KMS-11 (cell line): Measurements from ENCODE around the gene SSX5.
"Not testable (repeated sequence)": the region's sequence is repeated elsewhere in the genome, so short reads cannot be mapped to it uniquely, and the experiment has no call there.

Experiments used
- H2AFZ ChIP-seq: fragments of 200-600 bp; sonication (generic); 2 replicates; pipeline ENCODE4 v1.6.1; 2016; ENCODE audit warnings: antibody characterized with exemption, mixed run types, low read depth
- H3K27ac ChIP-seq: fragments of 200-600 bp; sonication (generic); 2 replicates; pipeline ENCODE4 v1.6.1; 2016; ENCODE audit warnings: mild to moderate bottlenecking, mixed run types
- H3K27me3 ChIP-seq: fragments of 200-600 bp; sonication (generic); 2 replicates; pipeline ENCODE4 v1.6.1; 2017; ENCODE audit warnings: mild to moderate bottlenecking, low read depth, mixed run types, moderate library complexity; ENCODE audit not compliant: insufficient read depth
- H3K36me3 ChIP-seq: fragments of 200-600 bp; sonication (generic); 2 replicates; pipeline ENCODE4 v1.6.1; 2017; ENCODE audit warnings: mild to moderate bottlenecking, mixed run types; ENCODE audit not compliant: insufficient read depth
- H3K4me1 ChIP-seq: fragments of 200-600 bp; sonication (generic); 2 replicates; pipeline ENCODE4 v1.6.1; 2016; ENCODE audit warnings: mild to moderate bottlenecking, low read depth, mixed run types; ENCODE audit not compliant: poor library complexity, severe bottlenecking
- H3K4me2 ChIP-seq: fragments of 200-600 bp; sonication (generic); 2 replicates; pipeline ENCODE4 v1.7.0; 2016; ENCODE audit warnings: mild to moderate bottlenecking, mixed run types
- H3K4me3 ChIP-seq: fragments of 200-600 bp; sonication (generic); IDR thresholded peaks from 2 replicates; pipeline ENCODE4 v1.6.1; 2017; ENCODE audit warnings: low read depth, low read length, mixed read lengths; ENCODE audit not compliant: insufficient read depth
- H3K79me2 ChIP-seq: fragments of 200-600 bp; sonication (generic); 2 replicates; pipeline ENCODE4 v1.6.1; 2016; ENCODE audit warnings: low read depth, mixed run types; ENCODE audit not compliant: insufficient read depth
- H3K9ac ChIP-seq: fragments of 200-600 bp; sonication (generic); 2 replicates; pipeline ENCODE4 v1.6.1; 2016; ENCODE audit warnings: mild to moderate bottlenecking, mixed run types
- H4K20me1 ChIP-seq: fragments of 200-600 bp; sonication (generic); 2 replicates; pipeline ENCODE4 v1.6.1; 2016; ENCODE audit warnings: mild to moderate bottlenecking, mixed run types; ENCODE audit not compliant: insufficient read depth
- CTCF ChIP-seq: fragments of 200-600 bp; sonication (generic); conservative IDR thresholded peaks from 2 replicates; pipeline ENCODE4 v1.6.1; 2017; ENCODE audit warnings: low read depth, mild to moderate bottlenecking, antibody characterized with exemption, low read length, moderate library complexity, mixed read lengths

Gene SSX5

GRCh38 chrX:48196745-48197201 is at the start of gene SSX5:
Gene SSX5 (minus strand): TSS chrX:48196795. CDS start chrX:48195358, 1,437 bp downstream.
- Histone ChIP-seq H3K36me3 (no peaks in the 10 kb centered on the region), H4K20me1 (no peaks in the 10 kb centered on the region), H3K4me2 (no peak within 1 kb of the TSS), H3K27ac (no peak within 1 kb of the TSS), H3K79me2 (no peaks in the 10 kb centered on the region), H3K4me3 (no peak within 1 kb of the TSS), H3K4me1 (no peaks in the 10 kb centered on the region), H2AFZ (no peak within 1 kb of the TSS), H3K27me3 (no peaks in the 10 kb centered on the region), H3K9ac (no peak within 1 kb of the TSS)
- TF ChIP-seq CTCF, result no peak

- not testable (repeated sequence) for H3K9ac ChIP-seq, H3K27me3 ChIP-seq, H3K27ac ChIP-seq, H3K4me2 ChIP-seq, H3K4me1 ChIP-seq, H4K20me1 ChIP-seq, H2AFZ ChIP-seq, H3K36me3 ChIP-seq, H3K4me3 ChIP-seq, H3K79me2 ChIP-seq
Measured at GRCh38 chrX:48224196-48224595, 27.6 kb upstream of the SSX5 start.

- H3K27me3 ChIP-seq, H3K36me3 ChIP-seq, H4K20me1 ChIP-seq, H3K9ac ChIP-seq, H3K79me2 ChIP-seq, H3K4me3 ChIP-seq, H3K4me1 ChIP-seq, H3K4me2 ChIP-seq, H2AFZ ChIP-seq, H3K27ac ChIP-seq: not testable (repeated sequence)
Measured at GRCh38 chrX:48214341-48214740, 17.7 kb upstream of the SSX5 start.

GRCh38 chrX:48190024-48190423 is 6.6 kb downstream of the SSX5 start:
- not testable (repeated sequence) for H2AFZ ChIP-seq, H3K4me2 ChIP-seq, H3K27ac ChIP-seq, H3K27me3 ChIP-seq, H3K9ac ChIP-seq, H3K4me1 ChIP-seq, H3K4me3 ChIP-seq, H3K79me2 ChIP-seq, H3K36me3 ChIP-seq, H4K20me1 ChIP-seq

GRCh38 chrX:48181882-48182281 is 14.7 kb downstream of the SSX5 start:
- H3K4me1 ChIP-seq, H4K20me1 ChIP-seq, H3K9ac ChIP-seq, H3K36me3 ChIP-seq, H3K27ac ChIP-seq, H3K4me3 ChIP-seq, H3K27me3 ChIP-seq, H3K4me2 ChIP-seq, H3K79me2 ChIP-seq, H2AFZ ChIP-seq: not testable (repeated sequence)

GRCh38 chrX:48180811-48181210 is 15.8 kb downstream of the SSX5 start:
- no peaks in the 10 kb centered on the region for H3K36me3 ChIP-seq
- H3K4me1 ChIP-seq, result no peaks in the 10 kb centered on the region
- no peaks in the 10 kb centered on the region for H4K20me1 ChIP-seq
- H3K9ac ChIP-seq, result no peak overlapping the region
- no peak overlapping the region for H3K4me2 ChIP-seq
- H3K27ac ChIP-seq, result no peak overlapping the region
- H3K79me2 ChIP-seq, result no peaks in the 10 kb centered on the region
- no peak overlapping the region for H3K4me3 ChIP-seq
- no peak for TF ChIP-seq CTCF
- H2AFZ ChIP-seq, result no peak overlapping the region
- no peaks in the 10 kb centered on the region for H3K27me3 ChIP-seq
